Liver (tissue), 9 donors: ENCODE data around the gene NOS1AP. TPM values are rescaled to one million over a fixed set of nuclear protein-coding genes. Genes with fewer than 3 reads are reported as not detected.

Source experiments
- DNase-seq: peaks from one replicate; pipeline ENCODE4 v3.0.0-alpha.2; 2017; ENCODE audit warnings: low spot score
- H3K27ac ChIP-seq, 2 donors: one replicate each; pipeline ENCODE4 v1.7.0; 2013; ENCODE audit warnings: inconsistent platforms in 2 of 2, low read length in 2 of 2, control low read depth in 1 of 2, low read depth in 1 of 2, mild to moderate bottlenecking in 1 of 2
- H3K27me3 ChIP-seq, 4 donors: one replicate each; pipeline versions ENCODE4 v1.6.1 to v1.7.0; 2013; ENCODE audit warnings: low read length in 3 of 4, inconsistent platforms in 1 of 4, mild to moderate bottlenecking in 1 of 4, moderate library complexity in 1 of 4; ENCODE audit not compliant: control insufficient read depth in 4 of 4, insufficient read depth in 4 of 4
- H3K36me3 ChIP-seq, 4 donors: one replicate each; pipeline versions ENCODE4 v1.6.1 to v1.7.0; 2013; ENCODE audit warnings: low read length in 3 of 4, mild to moderate bottlenecking in 3 of 4, low read depth in 1 of 4, moderate library complexity in 1 of 4; ENCODE audit not compliant: control insufficient read depth in 4 of 4, insufficient read depth in 3 of 4
- H3K4me1 ChIP-seq, 4 donors: one replicate each; pipeline versions ENCODE4 v1.6.1 to v1.7.0; 2013; ENCODE audit warnings: low read length in 3 of 4, mild to moderate bottlenecking in 3 of 4, moderate library complexity in 1 of 4; ENCODE audit not compliant: control insufficient read depth in 4 of 4, insufficient read depth in 4 of 4
- H3K4me3 ChIP-seq, 3 donors: one replicate each; pipeline versions ENCODE4 v1.6.1 to v1.7.0; 2013; ENCODE audit warnings: low read length in 3 of 3, control low read depth in 1 of 3, low read depth in 1 of 3, mild to moderate bottlenecking in 1 of 3
- H3K9ac ChIP-seq, 2 donors: one replicate each; pipeline ENCODE4 v1.7.0; 2013; ENCODE audit warnings: low read length in 2 of 2, mild to moderate bottlenecking in 2 of 2, moderate library complexity in 2 of 2, control low read depth in 1 of 2, low read depth in 1 of 2
- H3K9me3 ChIP-seq, 4 donors: one replicate each; pipeline versions ENCODE4 v1.6.1 to v1.7.0; 2013; ENCODE audit warnings: low read length in 3 of 4; ENCODE audit not compliant: control insufficient read depth in 4 of 4
- ATF3 ChIP-seq: IDR thresholded peaks from 2 replicates; pipeline ENCODE4 v1.6.1; 2016; ENCODE audit warnings: antibody characterized with exemption
- CTCF ChIP-seq: fragments of 150-350 bp; IDR thresholded peaks from 2 replicates; pipeline ENCODE4 v1.5.1; 2017; ENCODE audit warnings: improper control_type of control experiment, low read depth, low read length; ENCODE audit not compliant: missing input control
- EGR1 ChIP-seq, 2 donors: IDR thresholded peaks; 2 replicates each; pipeline ENCODE4 v1.6.1; 2016 to 2018; ENCODE audit warnings: antibody characterized with exemption in 2 of 2, low read depth in 2 of 2
- FOXA1 ChIP-seq: IDR thresholded peaks from 2 replicates; pipeline ENCODE4 v1.6.1; 2016; ENCODE audit warnings: antibody characterized with exemption
- FOXA2 ChIP-seq: IDR thresholded peaks from 2 replicates; pipeline ENCODE4 v1.6.1; 2016; ENCODE audit warnings: antibody characterized with exemption
- GABPA ChIP-seq, 2 donors: IDR thresholded peaks in 1 of 2; conservative IDR thresholded peaks in 1 of 2; 2 replicates each; pipeline ENCODE4 v1.6.1; 2016; ENCODE audit warnings: antibody characterized with exemption in 2 of 2, mild to moderate bottlenecking in 1 of 2, moderate library complexity in 1 of 2
- HNF4A ChIP-seq, 2 donors: conservative IDR thresholded peaks; 2 replicates each; pipeline ENCODE4 v1.6.1; 2016; ENCODE audit warnings: antibody characterized with exemption in 2 of 2, mild to moderate bottlenecking in 2 of 2
- HNF4G ChIP-seq: IDR thresholded peaks from 2 replicates; pipeline ENCODE4 v1.6.1; 2016; ENCODE audit warnings: antibody characterized with exemption
- JUND ChIP-seq, 2 donors: IDR thresholded peaks; 2 replicates each; pipeline ENCODE4 v1.6.1; 2016; ENCODE audit warnings: antibody characterized with exemption in 2 of 2
- NR2F2 ChIP-seq: IDR thresholded peaks from 2 replicates; pipeline ENCODE4 v1.6.1; 2016; ENCODE audit warnings: antibody characterized with exemption
- RAD21 ChIP-seq, 2 donors: IDR thresholded peaks; 2 replicates each; pipeline ENCODE4 v1.6.1; 2016; ENCODE audit warnings: antibody characterized with exemption in 2 of 2, mild to moderate bottlenecking in 2 of 2
- REST ChIP-seq: IDR thresholded peaks from 2 replicates; pipeline ENCODE4 v1.6.1; 2016; ENCODE audit warnings: antibody characterized with exemption, mild to moderate bottlenecking
- RXRA ChIP-seq, 2 donors: IDR thresholded peaks; 2 replicates each; pipeline ENCODE4 v1.6.1; 2017 to 2018; ENCODE audit warnings: antibody characterized with exemption in 2 of 2, mild to moderate bottlenecking in 1 of 2
- SP1 ChIP-seq: IDR thresholded peaks from 2 replicates; pipeline ENCODE4 v1.6.1; 2018; ENCODE audit warnings: antibody characterized with exemption, mild to moderate bottlenecking
- TAF1 ChIP-seq: conservative IDR thresholded peaks from 2 replicates; pipeline ENCODE4 v1.6.1; 2016; ENCODE audit warnings: antibody characterized with exemption, mild to moderate bottlenecking
- YY1 ChIP-seq: IDR thresholded peaks from 2 replicates; pipeline ENCODE4 v1.6.1; 2016; ENCODE audit warnings: antibody characterized with exemption, mild to moderate bottlenecking
- ZBTB33 ChIP-seq: IDR thresholded peaks from 2 replicates; pipeline ENCODE4 v1.6.1; 2016; ENCODE audit warnings: antibody characterized with exemption
- WGBS: extraction: QIAGEN DNeasy Blood & Tissue Kit; methylation state at CpG from one replicate; pipeline ENCODE4 v1.1.7; 2013; 5-methylcytosine and 5-hydroxymethylcytosine counted together
- polyA plus RNA-seq, 2 donors: library from polyadenylated mRNA; stranded (reverse) in 1 of 2; unstranded in 1 of 2; fragments of 200-250 nt in 1 of 2; fragments of >200 nt in 1 of 2; fragmentation: Nextera tagmentation in 1 of 2; extraction: Ambion mirVana in 1 of 2; gene quantifications; one replicate each; pipeline versions ENCODE4 v1.2.1 to v1.2.3, GENCODE V29; 2013 to 2015
- total RNA-seq, 2 donors: library from RNA; depleted of rRNA; stranded (reverse); fragments of >200 nt; gene quantifications; one replicate each; pipeline ENCODE4 v1.2.3, GENCODE V29; 2014
- TF ChIP-seq, protein P1 (sequence below): IDR thresholded peaks from 2 replicates; pipeline ENCODE4 v1.6.1; 2016; ENCODE audit warnings: antibody characterized with exemption
- donor health status: healthy.
- donor health status: healthy.
- donor health status: healthy.
- donor health status: healthy.
- donor health status: healthy.

The NOS1AP gene
- total and polyA plus RNA-seq, 4 donors = 1.4 to 13.0 (median 4.5) TPM

DNA sequence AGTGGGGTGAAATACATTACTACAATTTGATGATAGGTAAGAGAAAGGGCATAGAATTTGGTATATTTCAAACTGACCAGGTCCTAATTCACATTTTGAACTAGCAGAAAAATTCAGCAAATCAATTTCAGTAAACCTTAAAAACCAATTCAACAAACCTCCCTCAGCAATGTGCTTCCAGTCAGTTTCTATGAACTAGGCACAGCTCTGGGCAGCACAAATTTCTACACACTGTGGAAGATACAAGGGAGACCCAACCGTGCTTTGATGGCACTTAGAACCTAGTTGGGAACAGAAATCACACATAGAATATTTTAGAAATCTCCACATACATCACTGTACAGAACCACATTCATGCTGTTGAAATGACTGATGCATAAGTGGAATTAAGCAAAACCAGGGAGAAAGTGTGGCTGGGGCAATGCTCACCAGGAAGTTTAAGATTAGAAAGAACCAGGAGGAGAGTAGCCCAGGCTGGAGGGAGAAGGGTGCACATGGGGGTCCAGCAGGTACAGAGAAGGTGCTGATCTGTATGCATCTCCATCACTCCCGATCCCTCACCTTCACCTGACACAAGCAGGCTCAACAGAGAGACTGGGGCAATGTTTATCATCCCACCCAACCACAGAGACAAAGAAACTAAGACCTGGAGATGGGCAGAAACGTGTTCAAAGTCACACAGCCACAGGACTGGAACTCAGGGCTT, 326.9 kb downstream of the NOS1AP start:
- H3K9me3 ChIP-seq = no peaks in the 10 kb centered on the region
- H3K27me3 ChIP-seq = peaks cover 0 to 2% (median 0%) of the 10 kb centered on the region in 4 donors
- H3K9ac ChIP-seq = no peak overlapping the region
- TF ChIP-seq CTCF = no peak
- TF ChIP-seq RAD21 (IDR thresholded peaks at IDR 0.05) = no peak
- TF ChIP-seq RXRA (IDR thresholded peaks at IDR 0.05) = no peak
- TF ChIP-seq EGR1 (IDR thresholded peaks at IDR 0.05; ENCODE audit: low read depth in 2 of 2) = no peak
- no peak for TF ChIP-seq SP1
- TF ChIP-seq HNF4G = no peak
- TF ChIP-seq HNF4A (conservative IDR thresholded peaks at IDR 0.05) = no peak
- no peak for TF ChIP-seq TAF1
- no peak for TF ChIP-seq JUND (IDR thresholded peaks at IDR 0.05)
- TF ChIP-seq, protein P1, sequence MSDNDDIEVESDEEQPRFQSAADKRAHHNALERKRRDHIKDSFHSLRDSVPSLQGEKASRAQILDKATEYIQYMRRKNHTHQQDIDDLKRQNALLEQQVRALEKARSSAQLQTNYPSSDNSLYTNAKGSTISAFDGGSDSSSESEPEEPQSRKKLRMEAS = no peak
- TF ChIP-seq GABPA (IDR thresholded peaks at IDR 0.05 in 1 of 2, conservative IDR thresholded peaks at IDR 0.05 in 1 of 2) = no peak
- TF ChIP-seq FOXA2 = no peak
- TF ChIP-seq NR2F2 = no peak
- no peak for TF ChIP-seq YY1
- no peak for TF ChIP-seq ATF3
- no peak for TF ChIP-seq FOXA1
- TF ChIP-seq REST = no peak
- TF ChIP-seq ZBTB33 = no peak
- no peak overlapping the region for H3K27ac ChIP-seq
- H3K4me3 ChIP-seq = no peak overlapping the region
- no peak for DNase-seq
- 81% methylated on average over 3 of the region's 3 CpGs for WGBS
- H3K36me3 ChIP-seq = no peaks in the 10 kb centered on the region
- H3K4me1 ChIP-seq = peaks cover 0 to 7% (median 2%) of the 10 kb centered on the region in 4 donors
